IPS-15b (cell line): ENCODE data around the gene YARS2.

Source experiments
- H3K27me3 ChIP-seq: one replicate; pipeline ENCODE4 v1.6.1; 2013; ENCODE audit warnings: low read length; ENCODE audit not compliant: control insufficient read depth, insufficient read depth
- H3K36me3 ChIP-seq: one replicate; pipeline ENCODE4 v1.6.1; 2013; ENCODE audit warnings: low read length; ENCODE audit not compliant: control insufficient read depth, insufficient read depth
- H3K4me1 ChIP-seq: one replicate; pipeline ENCODE4 v1.6.1; 2013; ENCODE audit warnings: mild to moderate bottlenecking, low read length; ENCODE audit not compliant: control insufficient read depth, insufficient read depth
- H3K4me3 ChIP-seq: one replicate; pipeline ENCODE4 v1.5.1; 2013; ENCODE audit warnings: low read depth, low read length
- H3K9ac ChIP-seq: one replicate; pipeline ENCODE4 v1.6.1; 2013; ENCODE audit warnings: low read depth, mild to moderate bottlenecking, low read length
- H3K9me3 ChIP-seq: one replicate; pipeline ENCODE4 v1.6.1; 2013; ENCODE audit warnings: mild to moderate bottlenecking, low read length; ENCODE audit not compliant: control insufficient read depth, insufficient read depth

YARS2 gene

DNA sequence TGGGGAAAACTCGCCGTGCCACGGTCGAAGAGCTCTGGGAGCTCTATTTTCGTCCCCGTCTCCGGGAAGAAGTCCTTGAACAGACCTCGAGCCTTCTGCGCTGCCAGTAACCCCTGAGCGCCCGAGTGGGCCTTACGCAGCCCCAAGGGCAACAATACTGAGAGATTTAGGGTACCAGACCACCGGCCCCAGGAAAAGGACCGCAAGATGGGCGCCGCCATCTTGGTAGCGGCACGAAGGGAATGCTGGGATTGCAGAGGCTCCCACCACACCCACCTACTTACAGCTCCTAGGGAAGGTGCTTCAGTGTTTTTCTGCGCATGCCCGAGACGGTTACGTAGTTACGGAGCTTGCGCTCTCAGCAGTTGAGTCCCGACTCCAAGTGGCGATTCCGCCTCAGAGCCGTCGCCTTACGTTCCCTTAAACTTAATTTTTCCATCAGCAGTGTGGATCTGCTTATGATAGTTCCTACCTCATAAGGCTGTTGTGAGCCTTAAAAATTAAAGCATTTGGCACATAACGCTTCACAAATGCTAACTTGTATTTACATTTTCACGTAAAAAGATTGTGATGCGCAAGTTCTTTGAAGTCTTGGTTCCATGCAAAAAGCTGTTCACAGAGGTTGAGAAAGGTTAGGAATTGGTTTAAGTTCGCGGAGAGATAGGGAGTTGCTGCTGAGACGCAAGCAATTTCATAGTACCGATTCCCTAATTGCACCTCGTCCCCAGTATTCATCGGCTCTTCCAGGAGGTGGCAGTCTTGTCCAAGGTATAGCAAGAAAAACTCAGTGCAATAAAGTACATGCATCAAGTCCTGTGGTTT is at the start of gene YARS2:
TSS of gene YARS2 (minus strand) at position 244 of the 822 bp plus-strand sequence. CDS start at position 221, 23 bp downstream.
- peak within 1 kb of the TSS; percentile 94 for H3K9ac ChIP-seq
- no peaks in the 10 kb centered on the region for H3K27me3 ChIP-seq
- H3K4me1 ChIP-seq = peaks cover 6% of the 10 kb centered on the region
- no peaks in the 10 kb centered on the region for H3K9me3 ChIP-seq
- peaks cover 8% of the 10 kb centered on the region for H3K36me3 ChIP-seq
- peak within 1 kb of the TSS; percentile 87 for H3K4me3 ChIP-seq

DNA sequence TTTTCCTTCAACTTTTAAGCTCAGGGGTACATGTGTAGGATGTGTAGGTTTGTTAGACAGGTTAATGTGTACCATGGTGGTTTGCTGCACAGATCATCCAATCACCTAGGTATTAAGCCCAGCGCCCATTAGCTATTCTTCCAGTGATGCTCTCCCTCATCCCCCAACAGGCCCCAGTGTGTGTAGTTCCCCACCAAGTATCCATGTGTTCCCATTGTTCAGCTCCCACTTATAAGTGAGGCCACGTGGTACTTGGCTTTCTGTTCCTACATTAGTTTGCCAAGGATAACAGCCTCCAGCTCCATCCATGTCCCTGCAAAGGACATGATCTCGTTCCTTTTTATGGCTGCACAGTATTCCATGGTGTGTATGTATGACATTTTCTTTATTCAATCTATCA is 48.6 kb upstream of the YARS2 start:
- no peaks in the 10 kb centered on the region for H3K4me1 ChIP-seq
- no peaks in the 10 kb centered on the region for H3K9me3 ChIP-seq
- H3K27me3 ChIP-seq = no peaks in the 10 kb centered on the region
- no peak overlapping the region for H3K4me3 ChIP-seq
- H3K36me3 ChIP-seq = no peaks in the 10 kb centered on the region
- no peak overlapping the region for H3K9ac ChIP-seq

GRCh38 chr12:32801269-32801980 is 45.7 kb upstream of the YARS2 start:
- Histone ChIP-seq H3K4me1 (no peaks in the 10 kb centered on the region), H3K9ac (no peak overlapping the region), H3K4me3 (no peak overlapping the region), H3K27me3 (no peaks in the 10 kb centered on the region), H3K36me3 (no peaks in the 10 kb centered on the region), H3K9me3 (no peaks in the 10 kb centered on the region)

DNA sequence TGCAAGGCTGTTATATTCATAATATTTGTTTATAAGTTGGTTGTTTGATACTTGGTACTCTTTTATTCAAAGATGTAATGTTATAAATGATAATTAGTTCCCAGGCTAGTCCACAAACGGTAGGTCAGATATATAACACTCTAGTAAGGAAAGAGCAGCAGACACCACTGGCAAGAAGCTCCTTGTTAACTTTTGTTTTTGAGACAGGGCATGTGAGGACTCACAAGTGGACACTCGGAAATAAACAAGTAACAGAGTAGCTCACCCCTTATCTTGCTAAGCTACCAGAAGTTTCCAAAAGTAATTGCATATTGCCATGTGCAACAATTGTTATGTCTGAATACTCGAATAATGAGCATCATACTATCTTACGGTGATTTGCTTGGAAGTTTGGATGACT is 38.6 kb upstream of the YARS2 start:
- Histone ChIP-seq H3K27me3 (no peaks in the 10 kb centered on the region), H3K9ac (no peak overlapping the region), H3K36me3 (peaks cover 5% of the 10 kb centered on the region), H3K4me1 (no peaks in the 10 kb centered on the region), H3K4me3 (no peak overlapping the region), H3K9me3 (no peaks in the 10 kb centered on the region)

GRCh38 chr12:32789916-32790315 is 34.2 kb upstream of the YARS2 start:
- no peaks in the 10 kb centered on the region for H3K4me1 ChIP-seq
- no peak overlapping the region for H3K9ac ChIP-seq
- H3K4me3 ChIP-seq = no peak overlapping the region
- peaks cover 5% of the 10 kb centered on the region for H3K36me3 ChIP-seq
- no peaks in the 10 kb centered on the region for H3K27me3 ChIP-seq
- H3K9me3 ChIP-seq = no peaks in the 10 kb centered on the region

GRCh38 chr12:32789446-32789845 is 33.7 kb upstream of the YARS2 start:
- Histone ChIP-seq H3K4me1 (no peaks in the 10 kb centered on the region), H3K27me3 (no peaks in the 10 kb centered on the region), H3K36me3 (peaks cover 5% of the 10 kb centered on the region), H3K9me3 (no peaks in the 10 kb centered on the region), H3K4me3 (no peak overlapping the region), H3K9ac (no peak overlapping the region)

GRCh38 chr12:32788405-32788804 is 32.7 kb upstream of the YARS2 start:
- Histone ChIP-seq H3K9me3 (no peaks in the 10 kb centered on the region), H3K27me3 (no peaks in the 10 kb centered on the region), H3K36me3 (peaks cover 5% of the 10 kb centered on the region), H3K4me1 (no peaks in the 10 kb centered on the region), H3K4me3 (no peak overlapping the region), H3K9ac (no peak overlapping the region)

DNA sequence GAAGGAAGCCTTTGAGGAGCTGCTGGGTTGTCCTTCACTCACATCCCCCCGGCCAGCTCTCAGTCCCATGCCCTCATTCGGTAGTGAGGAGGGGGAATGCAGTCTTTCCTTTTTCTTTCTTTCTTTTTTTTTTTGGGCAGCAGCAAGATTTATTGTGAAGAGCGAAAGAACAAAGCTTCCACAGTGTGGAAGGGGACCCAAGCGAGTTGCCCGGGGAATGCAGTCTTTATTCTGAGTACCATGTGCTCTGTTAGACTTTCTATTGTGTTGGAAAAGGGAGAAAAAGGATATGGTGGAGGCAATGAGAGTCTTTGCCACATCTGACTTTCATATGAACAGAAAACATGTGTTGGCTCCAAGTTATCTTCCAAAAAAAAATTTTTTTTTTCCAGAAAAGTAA is 29.9 kb upstream of the YARS2 start:
- no peak overlapping the region for H3K9ac ChIP-seq
- H3K4me1 ChIP-seq = no peaks in the 10 kb centered on the region
- H3K36me3 ChIP-seq = no peaks in the 10 kb centered on the region
- no peak overlapping the region for H3K4me3 ChIP-seq
- no peaks in the 10 kb centered on the region for H3K27me3 ChIP-seq
- H3K9me3 ChIP-seq = no peaks in the 10 kb centered on the region

- H3K4me3 ChIP-seq = no peak overlapping the region
- H3K9ac ChIP-seq = no peak overlapping the region
- no peaks in the 10 kb centered on the region for H3K9me3 ChIP-seq
- no peaks in the 10 kb centered on the region for H3K27me3 ChIP-seq
- no peaks in the 10 kb centered on the region for H3K36me3 ChIP-seq
- no peaks in the 10 kb centered on the region for H3K4me1 ChIP-seq
These were observed 27.3 kb upstream of the YARS2 start for GRCh38 chr12:32783029-32783428.

DNA sequence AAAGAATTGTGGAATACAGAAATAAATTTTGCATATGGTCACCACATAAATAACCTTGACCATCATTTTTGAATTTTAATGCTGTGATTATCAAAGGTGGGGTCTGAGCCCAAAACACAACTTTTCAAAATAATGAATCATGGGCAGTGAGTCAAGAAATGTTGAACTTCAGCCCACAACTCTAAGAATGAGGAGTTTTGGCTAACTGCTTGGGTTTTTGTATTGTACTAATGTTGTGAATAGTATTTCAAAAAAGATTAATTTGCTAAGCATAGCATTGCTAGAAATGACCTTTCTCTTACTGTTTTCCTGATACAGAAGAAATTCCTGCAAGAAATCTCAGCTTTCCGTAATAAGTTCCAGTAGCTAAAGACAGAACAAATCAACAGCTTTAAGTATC is 24.4 kb upstream of the YARS2 start:
- H3K4me1 ChIP-seq = no peaks in the 10 kb centered on the region
- no peaks in the 10 kb centered on the region for H3K9me3 ChIP-seq
- no peak overlapping the region for H3K9ac ChIP-seq
- no peaks in the 10 kb centered on the region for H3K36me3 ChIP-seq
- no peaks in the 10 kb centered on the region for H3K27me3 ChIP-seq
- H3K4me3 ChIP-seq = no peak overlapping the region

- Histone ChIP-seq H3K36me3 (no peaks in the 10 kb centered on the region), H3K4me3 (no peak overlapping the region), H3K27me3 (no peaks in the 10 kb centered on the region), H3K9ac (no peak overlapping the region), H3K4me1 (no peaks in the 10 kb centered on the region), H3K9me3 (no peaks in the 10 kb centered on the region)
These were observed 22.0 kb upstream of the YARS2 start for GRCh38 chr12:32777691-32778175.

DNA sequence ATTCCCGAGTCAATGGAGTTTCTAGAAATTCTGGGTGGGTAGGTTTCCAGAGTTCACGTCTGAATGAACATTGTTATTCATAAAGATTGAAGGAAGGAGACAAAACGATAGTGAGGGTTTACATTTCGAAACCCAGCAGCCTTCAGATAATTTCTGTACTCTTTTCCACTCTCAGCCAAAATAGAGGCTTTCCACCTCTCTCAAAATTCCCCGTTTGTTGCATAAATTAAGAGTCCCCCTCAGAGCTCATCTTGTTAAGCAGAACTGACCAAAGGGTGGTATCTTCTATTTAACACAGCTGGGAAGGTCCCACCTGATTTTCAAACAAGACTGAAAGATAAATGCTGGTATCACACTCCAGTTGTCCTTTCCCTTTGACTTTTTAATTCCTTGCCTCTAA is 21.5 kb upstream of the YARS2 start:
- H3K9ac ChIP-seq = no peak overlapping the region
- H3K9me3 ChIP-seq = no peaks in the 10 kb centered on the region
- no peaks in the 10 kb centered on the region for H3K27me3 ChIP-seq
- H3K4me3 ChIP-seq = no peak overlapping the region
- H3K36me3 ChIP-seq = no peaks in the 10 kb centered on the region
- no peaks in the 10 kb centered on the region for H3K4me1 ChIP-seq
